GM18868 (cell line): ENCODE results near the gene OR4A16.

ENCODE experiments used
- ATAC-seq: cut with Tn5 transposase; IDR thresholded peaks from one replicate; pipeline ENCODE4 v1.9.1; 2021; ENCODE audit warnings: mild to moderate bottlenecking, moderate library complexity; ENCODE audit not compliant: unreplicated experiment

Gene OR4A16, protein sequence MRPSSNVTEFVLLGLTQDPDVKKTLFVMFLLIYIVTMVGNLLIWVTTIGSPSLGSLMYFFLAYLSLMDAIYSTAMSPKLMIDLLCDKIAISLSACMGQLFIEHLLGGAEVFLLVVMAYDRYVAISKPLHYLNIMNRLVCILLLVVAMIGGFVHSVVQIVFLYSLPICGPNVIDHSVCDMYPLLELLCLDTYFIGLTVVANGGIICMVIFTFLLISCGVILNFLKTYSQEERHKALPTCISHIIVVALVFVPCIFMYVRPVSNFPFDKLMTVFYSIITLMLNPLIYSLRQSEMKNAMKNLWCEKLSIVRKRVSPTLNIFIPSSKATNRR

DNA sequence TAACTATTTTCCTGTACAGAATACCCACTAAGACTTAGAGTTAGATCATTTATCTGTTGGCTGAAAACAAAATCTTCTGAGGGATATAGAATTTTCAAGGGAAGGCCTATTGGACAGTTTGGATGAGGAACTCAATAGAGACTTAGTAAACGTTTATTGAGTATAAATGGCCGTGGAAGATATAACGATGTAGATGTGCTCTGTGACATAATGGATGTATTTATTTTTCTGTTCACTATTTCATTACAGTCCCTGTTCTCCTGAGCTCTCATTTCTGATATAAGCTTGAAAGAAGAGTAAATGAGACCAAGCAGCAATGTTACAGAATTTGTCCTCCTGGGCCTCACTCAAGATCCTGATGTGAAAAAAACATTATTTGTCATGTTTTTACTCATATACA, at the start of gene OR4A16:
TSS of gene OR4A16 (plus strand) at position 301 of the 400 bp plus-strand sequence. CDS start at position 301, 0 bp downstream.
- ATAC-seq: no peak

DNA sequence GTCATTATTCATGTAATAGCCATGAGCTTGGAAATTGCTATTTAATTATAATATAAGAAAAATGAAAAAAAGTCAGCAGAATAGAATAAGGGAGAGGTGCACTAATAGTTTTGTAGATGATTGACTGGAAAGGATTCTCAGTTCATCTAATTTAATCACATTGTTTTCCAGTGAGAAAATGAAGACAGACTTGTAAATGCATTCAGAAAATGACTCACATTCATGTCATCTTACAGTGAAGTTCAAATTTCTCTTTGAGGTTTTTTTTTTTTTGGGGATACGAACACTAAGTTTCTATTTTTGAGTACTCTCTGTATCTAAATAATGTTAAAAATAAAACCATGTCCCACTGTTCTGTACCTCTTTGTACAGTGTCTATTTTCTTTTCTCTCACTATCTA, 18.5 kb upstream of the OR4A16 start:
- no peak for ATAC-seq

DNA sequence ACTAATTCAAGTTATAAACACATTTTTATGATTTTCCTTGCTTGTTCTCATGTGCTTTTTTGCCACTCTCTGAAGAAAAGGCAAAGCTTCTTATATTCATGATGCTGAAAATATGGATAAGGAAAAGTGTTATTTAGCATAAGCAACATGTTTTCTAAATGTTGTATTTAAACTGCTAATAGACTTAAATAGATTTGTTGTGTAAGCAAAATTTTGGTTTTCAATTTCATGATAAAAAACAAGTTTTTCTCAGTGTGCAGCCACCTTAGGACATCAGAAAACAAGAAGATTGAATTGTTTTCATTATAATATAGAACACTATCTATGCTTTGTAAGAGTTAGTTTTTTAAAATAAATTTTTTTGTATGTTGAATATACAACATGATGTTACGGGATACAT, 2.3 kb downstream of the OR4A16 start:
- ATAC-seq: no peak

DNA sequence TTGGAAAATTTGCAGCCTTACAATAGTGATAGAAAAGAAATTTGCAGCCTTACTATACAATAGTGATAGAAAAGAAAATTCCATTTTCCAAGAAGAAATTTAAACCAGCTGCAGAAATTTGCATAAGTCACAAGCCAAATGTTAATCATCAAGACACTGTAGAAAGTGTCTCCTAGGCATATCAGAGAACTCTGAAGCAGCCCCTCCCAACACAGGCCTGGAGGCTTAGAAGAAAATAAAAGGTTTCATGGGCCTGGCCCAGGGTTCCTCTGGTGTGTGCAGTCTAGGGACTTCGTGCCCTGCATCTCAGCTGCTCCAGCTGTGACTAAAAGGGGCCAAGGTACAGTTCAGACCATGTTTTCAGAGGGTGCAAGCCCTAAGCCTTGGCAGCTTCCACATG, 6.0 kb downstream of the OR4A16 start:
- ATAC-seq: no peak

DNA sequence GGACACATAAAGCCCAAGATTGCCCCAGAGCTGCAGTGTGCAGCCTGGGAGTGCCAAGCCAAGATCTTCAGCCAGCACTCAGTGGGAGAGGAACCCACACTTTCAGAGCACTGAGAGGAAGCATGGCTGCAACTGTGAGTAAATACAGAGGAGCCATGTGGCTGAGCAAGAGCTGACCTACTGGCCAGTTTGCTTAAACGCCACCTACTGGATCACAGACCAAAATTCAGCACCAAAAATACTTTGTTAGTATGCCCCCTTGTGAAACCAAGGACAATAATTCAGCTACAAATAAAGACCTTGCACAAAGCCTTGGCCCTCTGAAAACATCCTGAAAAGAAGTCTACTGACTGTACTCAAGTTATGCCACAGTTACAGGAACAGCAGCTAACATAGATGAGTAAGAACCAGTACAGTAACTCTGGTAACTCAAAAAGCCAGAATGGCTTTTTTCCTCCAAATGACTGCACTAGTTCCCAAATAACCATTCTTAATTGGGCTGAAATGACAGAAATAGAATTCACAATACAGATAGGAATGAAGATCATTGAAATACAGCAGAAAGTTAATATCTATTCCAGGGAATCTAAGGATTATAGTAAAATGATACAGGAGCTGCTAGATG, 14.7 kb downstream of the OR4A16 start:
- no peak for ATAC-seq

DNA sequence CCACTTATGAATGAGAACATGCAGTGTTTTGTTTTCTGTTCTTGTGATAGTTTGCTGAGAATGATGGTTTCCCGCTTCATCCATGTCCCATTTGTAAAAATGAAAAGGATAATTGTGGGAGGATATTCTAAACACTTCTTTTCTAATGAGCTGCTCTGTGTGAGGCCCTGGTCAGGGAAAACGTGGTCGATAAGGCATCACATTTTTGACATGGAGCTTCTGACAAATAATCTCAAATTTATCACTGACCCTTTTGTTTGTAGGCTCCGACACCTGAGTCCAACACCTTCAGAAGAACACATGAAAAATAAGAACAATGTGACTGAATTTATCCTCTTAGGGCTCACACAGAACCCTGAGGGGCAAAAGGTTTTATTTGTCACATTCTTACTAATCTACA, 24.7 kb downstream of the OR4A16 start, which contains the start of gene OR4A15:
TSS of gene OR4A15 (plus strand) at position 301 of the 400 bp plus-strand sequence. CDS start at position 301, 0 bp downstream.
- no peak for ATAC-seq
